Retinal pigment epithelial cell (primary cell): Measurements from ENCODE around the gene BRINP2.
"Not testable (repeated sequence)": the region's sequence is repeated elsewhere in the genome, so short reads cannot be mapped to it uniquely, and the experiment has no call there.

Source experiments
- DNase-seq: peaks from one replicate; pipeline ENCODE4 v3.0.0-alpha.2; 2010; ENCODE audit warnings: low read depth
- H3K4me3 ChIP-seq: 2 replicates; pipeline ENCODE4 v1.5.1; 2011; ENCODE audit warnings: mild to moderate bottlenecking, low read length, control low read depth, moderate library complexity
- CTCF ChIP-seq: conservative IDR thresholded peaks from 2 replicates; pipeline ENCODE4 v1.5.1; 2011; ENCODE audit warnings: low read depth, low read length, control low read depth, inconsistent platforms

Gene BRINP2

DNA sequence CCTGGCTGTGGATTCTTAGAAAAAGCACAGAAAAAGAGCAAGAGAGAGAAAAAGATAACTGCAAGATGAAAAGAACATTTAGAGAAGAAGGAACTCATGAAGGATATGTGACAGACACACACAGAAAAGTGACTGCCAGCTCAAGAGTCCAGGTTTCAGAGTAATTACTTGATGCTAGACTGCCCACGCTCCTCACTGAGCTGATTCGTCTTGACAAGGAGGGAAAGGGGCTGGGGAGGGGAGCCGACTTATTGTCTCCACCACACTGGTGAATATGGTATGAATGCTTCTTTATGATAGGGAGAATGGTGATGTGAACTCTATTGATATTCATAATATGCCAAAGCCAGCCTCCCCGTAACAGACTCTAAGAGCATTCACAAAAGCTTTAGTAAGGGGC is 140.4 kb downstream of the BRINP2 start:
- DNase-seq: no peak
- TF ChIP-seq CTCF: no peak
- no peak overlapping the region for H3K4me3 ChIP-seq

GRCh38 chr1:177311586-177311985 is 140.8 kb downstream of the BRINP2 start:
- H3K4me3 ChIP-seq: no peak overlapping the region
- no peak for TF ChIP-seq CTCF
- no peak for DNase-seq

- no peak overlapping the region for H3K4me3 ChIP-seq
- no peak for DNase-seq
- TF ChIP-seq CTCF: no peak
Observed at GRCh38 chr1:177315261-177315660, 144.5 kb downstream of the BRINP2 start.

- H3K4me3 ChIP-seq: no peak overlapping the region
- DNase-seq: no peak
- no peak for TF ChIP-seq CTCF
Observed at GRCh38 chr1:177315761-177316160, 145.0 kb downstream of the BRINP2 start.

GRCh38 chr1:177321434-177321833 is 150.7 kb downstream of the BRINP2 start:
- not testable (repeated sequence) for H3K4me3 ChIP-seq, DNase-seq

GRCh38 chr1:177328251-177328650 is 157.5 kb downstream of the BRINP2 start:
- no peak for DNase-seq
- no peak for TF ChIP-seq CTCF
- H3K4me3 ChIP-seq: no peak overlapping the region

- no peak overlapping the region for H3K4me3 ChIP-seq
- no peak for DNase-seq
- no peak for TF ChIP-seq CTCF
Observed at GRCh38 chr1:177329871-177330270, 159.1 kb downstream of the BRINP2 start.
